PFSK-1 (cell line): ENCODE results near the gene ADAMTS16.

ENCODE experiments used
- FOXP2 ChIP-seq: optimal IDR thresholded peaks from 2 replicates; pipeline ENCODE3; 2011; ENCODE audit warnings: borderline replicate concordance, control low read depth, inconsistent platforms; ENCODE audit not compliant: insufficient read depth; ENCODE audit errors: extremely low read length, extremely low read depth
- POLR2AphosphoS5 ChIP-seq: IDR thresholded peaks from 2 replicates; pipeline ENCODE4 v1.6.1; 2012; ENCODE audit warnings: low read depth, mild to moderate bottlenecking, control low read depth, low read length, moderate library complexity
- REST ChIP-seq, 2 experiments: IDR thresholded peaks; 2 replicates each; pipeline versions ENCODE4 v1.6.1 to v1.8.0; 2011 to 2012; ENCODE audit warnings: low read depth in 2 of 2, low read length in 2 of 2, control low read depth in 1 of 2, inconsistent platforms in 1 of 2, mild to moderate bottlenecking in 1 of 2, moderate library complexity in 1 of 2; ENCODE audit not compliant: insufficient read depth in 1 of 2
- SIN3A ChIP-seq: IDR thresholded peaks from 2 replicates; pipeline ENCODE4 v1.6.1; 2012; ENCODE audit warnings: mild to moderate bottlenecking, low read length, moderate library complexity, borderline replicate concordance; ENCODE audit not compliant: insufficient read depth

- no peak for TF ChIP-seq REST (IDR thresholded peaks at IDR 0.05; ENCODE audit: insufficient read depth in 1 of 2, low read depth in 2 of 2, low read length in 2 of 2)
- no peak for TF ChIP-seq FOXP2
- TF ChIP-seq POLR2AphosphoS5, result no peak
- TF ChIP-seq SIN3A, result no peak
These were observed 43.8 kb downstream of the ADAMTS16 start for GRCh38 chr5:5183933-5184332.
